Thyroid gland (tissue), 4 donors: Measurements from ENCODE around the gene IFI44. TPM values are rescaled to one million over a fixed set of nuclear protein-coding genes. Genes with fewer than 3 reads are reported as not detected.

Experiments
- DNase-seq, 2 donors: peaks; one replicate each; pipeline ENCODE4 v3.0.0-alpha.2; 2019
- H3K27ac ChIP-seq, 3 donors: fragments of 200-600 bp; sonication (generic); 1 replicate in 2 of 3; 2 replicates in 1 of 3; pipeline ENCODE4 v1.5.1; 2016 to 2019; ENCODE audit warnings: mild to moderate bottlenecking in 1 of 3, moderate library complexity in 1 of 3
- H3K27me3 ChIP-seq: fragments of 200-600 bp; sonication (generic); one replicate; pipeline ENCODE4 v1.5.1; 2019
- H3K36me3 ChIP-seq, 2 donors: fragments of 200-600 bp; sonication (generic); one replicate each; pipeline ENCODE4 v1.5.1; 2016 to 2019
- H3K4me1 ChIP-seq, 2 donors: fragments of 200-600 bp; sonication (generic); one replicate each; pipeline ENCODE4 v1.5.1; 2017 to 2019
- H3K4me3 ChIP-seq, 3 donors: fragments of 200-600 bp; sonication (generic); replicated peaks in 1 of 3; 1 replicate in 2 of 3; 2 replicates in 1 of 3; pipeline ENCODE4 v1.5.1; 2016; ENCODE audit warnings: mild to moderate bottlenecking in 1 of 3
- H3K9me3 ChIP-seq: fragments of 200-600 bp; sonication (generic); one replicate; pipeline ENCODE4 v1.5.1; 2017
- POLR2A ChIP-seq, 2 donors: fragments of 450-650 bp; IDR thresholded peaks; one replicate each; pipeline ENCODE4 v1.6.1; 2017; ENCODE audit warnings: antibody characterized with exemption in 2 of 2, mild to moderate bottlenecking in 2 of 2, moderate library complexity in 1 of 2
- WGBS, 2 donors: methylation state at CpG; one replicate each; pipeline ENCODE4 v1.1.5; 2017; 5-methylcytosine and 5-hydroxymethylcytosine counted together
- intact Hi-C: fragments of 100-400 bp; cut with DNase I; formaldehyde crosslinking; loops from one replicate; pipeline ENCODE4 v1.15.1; 2023
- total RNA-seq, 4 donors: library from RNA; depleted of rRNA; stranded (reverse); fragments of >200 nt; gene quantifications; one replicate each; pipeline ENCODE4 v1.2.3, GENCODE V29; 2016
- TF ChIP-seq, protein P1 (sequence below), 6 experiments: fragments of 200-600 bp in 3 of 6; fragments of 450-650 bp in 3 of 6; sonication (generic) in 3 of 6; IDR thresholded peaks; one replicate each; pipeline ENCODE4 v1.5.1; 2016 to 2019; ENCODE audit warnings: antibody characterized with exemption in 6 of 6, mild to moderate bottlenecking in 2 of 6, inconsistent platforms in 1 of 6, moderate library complexity in 1 of 6

IFI44 gene
- total RNA-seq, 4 donors from 2014 or later: 23.5 to 58.7 (median 34.8) TPM

DNA sequence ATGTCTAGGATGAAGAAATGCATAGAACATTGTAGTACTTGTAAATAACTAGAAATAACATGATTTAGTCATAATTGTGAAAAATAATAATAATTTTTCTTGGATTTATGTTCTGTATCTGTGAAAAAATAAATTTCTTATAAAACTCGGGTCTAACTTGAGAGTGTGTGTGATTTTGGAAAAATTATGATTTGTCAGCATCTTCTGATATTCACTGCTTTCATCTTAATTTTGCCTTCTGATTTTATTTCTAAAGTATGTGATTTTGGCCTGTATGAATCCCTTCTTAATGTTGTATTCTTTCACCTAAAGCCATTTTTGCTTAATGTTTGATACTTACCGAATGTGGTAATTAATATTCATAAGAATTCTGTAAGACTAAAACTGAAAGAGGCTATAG, 14.3 kb downstream of the IFI44 start:
- H3K27me3 ChIP-seq: no peaks in the 10 kb centered on the region
- H3K4me3 ChIP-seq: no peak overlapping the region
- no peaks in the 10 kb centered on the region for H3K4me1 ChIP-seq
- no peak for DNase-seq
- no peak overlapping the region for H3K27ac ChIP-seq
- intact Hi-C loops: no loop called here
- peaks cover 12 to 22% of the 10 kb centered on the region in 2 donors for H3K36me3 ChIP-seq
- no peaks in the 10 kb centered on the region for H3K9me3 ChIP-seq
- TF ChIP-seq, protein P1, sequence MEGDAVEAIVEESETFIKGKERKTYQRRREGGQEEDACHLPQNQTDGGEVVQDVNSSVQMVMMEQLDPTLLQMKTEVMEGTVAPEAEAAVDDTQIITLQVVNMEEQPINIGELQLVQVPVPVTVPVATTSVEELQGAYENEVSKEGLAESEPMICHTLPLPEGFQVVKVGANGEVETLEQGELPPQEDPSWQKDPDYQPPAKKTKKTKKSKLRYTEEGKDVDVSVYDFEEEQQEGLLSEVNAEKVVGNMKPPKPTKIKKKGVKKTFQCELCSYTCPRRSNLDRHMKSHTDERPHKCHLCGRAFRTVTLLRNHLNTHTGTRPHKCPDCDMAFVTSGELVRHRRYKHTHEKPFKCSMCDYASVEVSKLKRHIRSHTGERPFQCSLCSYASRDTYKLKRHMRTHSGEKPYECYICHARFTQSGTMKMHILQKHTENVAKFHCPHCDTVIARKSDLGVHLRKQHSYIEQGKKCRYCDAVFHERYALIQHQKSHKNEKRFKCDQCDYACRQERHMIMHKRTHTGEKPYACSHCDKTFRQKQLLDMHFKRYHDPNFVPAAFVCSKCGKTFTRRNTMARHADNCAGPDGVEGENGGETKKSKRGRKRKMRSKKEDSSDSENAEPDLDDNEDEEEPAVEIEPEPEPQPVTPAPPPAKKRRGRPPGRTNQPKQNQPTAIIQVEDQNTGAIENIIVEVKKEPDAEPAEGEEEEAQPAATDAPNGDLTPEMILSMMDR (IDR thresholded peaks at IDR 0.05): no peak
- TF ChIP-seq POLR2A (IDR thresholded peaks at IDR 0.05): no peak
- 87 to 91% methylated on average over 2 of the region's 2 CpGs for WGBS, 2 donors

DNA sequence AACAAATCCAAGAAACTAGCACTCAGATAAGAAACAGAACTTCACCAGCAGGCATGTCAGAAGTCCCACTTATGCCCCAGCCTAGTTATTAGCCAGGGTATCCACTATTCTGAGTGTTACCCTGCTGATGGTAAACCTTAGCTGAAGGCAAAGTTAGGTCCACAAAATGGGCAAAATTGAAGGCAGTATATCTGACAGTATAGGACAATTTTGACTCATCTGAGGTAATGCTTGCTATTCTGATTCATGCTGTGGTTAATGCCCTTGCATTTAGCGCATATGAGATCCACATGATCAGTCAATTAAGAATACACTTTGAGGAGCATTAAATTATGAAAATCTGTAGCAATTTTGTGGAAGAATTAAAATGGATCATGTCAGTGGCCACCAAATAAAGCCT, 15.1 kb downstream of the IFI44 start:
- Histone ChIP-seq H3K27ac (no peak overlapping the region), H3K4me1 (no peaks in the 10 kb centered on the region), H3K36me3 (peaks cover 6 to 17% of the 10 kb centered on the region in 2 donors), H3K27me3 (no peaks in the 10 kb centered on the region), H3K4me3 (no peak overlapping the region), H3K9me3 (no peaks in the 10 kb centered on the region)
- 94 to 100% methylated on average over 1 of the region's 1 CpG for WGBS, 2 donors
- TF ChIP-seq, protein P1 (IDR thresholded peaks at IDR 0.05): no peak
- no peak for TF ChIP-seq POLR2A (IDR thresholded peaks at IDR 0.05)
- no peak for DNase-seq
- intact Hi-C loops: no loop called here

DNA sequence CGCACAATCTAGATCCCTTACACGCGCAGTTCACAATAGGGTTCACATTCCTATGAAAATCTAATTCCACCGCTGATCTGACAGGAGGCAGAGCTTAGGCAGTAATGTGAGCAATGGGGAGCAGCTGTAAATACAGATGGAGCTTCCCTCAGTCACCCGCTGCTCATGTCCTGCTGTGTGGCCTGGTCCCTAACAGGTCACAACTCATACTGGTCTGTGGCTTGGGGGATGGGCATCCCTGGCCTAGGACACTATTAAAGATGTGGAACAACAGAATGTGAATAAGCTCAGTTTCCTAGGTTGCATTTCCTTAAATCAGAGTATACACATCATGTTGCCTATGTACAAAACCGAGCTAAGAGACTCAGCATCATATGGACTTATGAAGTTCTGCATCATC, 16.2 kb downstream of the IFI44 start:
- WGBS, 2 donors: 88 to 97% methylated on average over 6 of the region's 6 CpGs
- H3K4me3 ChIP-seq: no peak overlapping the region
- no peaks in the 10 kb centered on the region for H3K4me1 ChIP-seq
- intact Hi-C loops: no loop called here
- no peak overlapping the region for H3K27ac ChIP-seq
- TF ChIP-seq, protein P1 (IDR thresholded peaks at IDR 0.05): no peak
- TF ChIP-seq POLR2A (IDR thresholded peaks at IDR 0.05): no peak
- H3K9me3 ChIP-seq: no peaks in the 10 kb centered on the region
- no peak for DNase-seq
- H3K36me3 ChIP-seq: peaks cover 0 to 10% of the 10 kb centered on the region in 2 donors
- no peaks in the 10 kb centered on the region for H3K27me3 ChIP-seq

DNA sequence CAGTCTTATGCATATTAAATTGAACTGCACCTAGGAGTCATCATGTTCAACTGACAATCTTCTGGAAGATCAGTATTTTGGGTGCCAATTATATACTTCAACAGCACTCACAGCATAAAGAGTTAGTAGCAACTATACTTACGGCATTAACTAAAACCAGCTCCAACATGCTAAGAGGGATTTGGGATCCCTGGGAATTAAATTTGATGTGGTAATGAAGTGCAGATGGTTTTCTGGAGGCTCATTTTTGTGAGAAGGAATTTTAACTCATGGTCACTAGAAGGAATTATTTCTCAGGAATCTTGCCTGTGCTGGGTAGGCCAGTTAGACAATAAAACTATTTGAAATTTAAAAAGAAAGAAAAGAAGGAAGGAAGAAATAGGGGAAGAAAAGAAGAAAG, 18.3 kb downstream of the IFI44 start:
- no peaks in the 10 kb centered on the region for H3K27me3 ChIP-seq
- H3K4me3 ChIP-seq: no peak overlapping the region
- intact Hi-C loops: no loop called here
- no peak overlapping the region for H3K27ac ChIP-seq
- H3K36me3 ChIP-seq: peaks cover 0 to 6% of the 10 kb centered on the region in 2 donors
- TF ChIP-seq, protein P1 (IDR thresholded peaks at IDR 0.05): no peak
- no peak for TF ChIP-seq POLR2A (IDR thresholded peaks at IDR 0.05)
- no peaks in the 10 kb centered on the region for H3K4me1 ChIP-seq
- DNase-seq: no peak
- 83 to 95% methylated on average over 1 of the region's 1 CpG for WGBS, 2 donors
- no peaks in the 10 kb centered on the region for H3K9me3 ChIP-seq

DNA sequence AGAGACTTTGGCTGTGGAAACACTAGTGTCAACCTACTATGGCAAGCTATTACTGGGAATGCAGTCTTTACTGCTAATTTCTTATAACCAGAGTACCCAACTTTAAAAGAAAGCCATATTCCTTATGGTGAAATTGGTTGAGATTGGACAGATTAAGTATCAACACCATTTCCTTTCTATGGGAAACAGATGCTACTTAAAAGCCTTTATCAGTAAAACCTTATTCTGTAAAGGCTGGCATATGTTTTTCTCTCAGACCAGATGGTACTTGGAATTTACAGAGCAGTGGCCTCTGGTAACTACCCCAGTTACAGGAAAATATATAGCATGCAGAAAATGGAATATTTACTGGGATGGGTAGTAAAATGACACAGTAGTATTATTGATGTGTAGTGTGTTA, 18.8 kb downstream of the IFI44 start:
- intact Hi-C loops: no loop called here
- no peak overlapping the region for H3K4me3 ChIP-seq
- no peaks in the 10 kb centered on the region for H3K27me3 ChIP-seq
- no peaks in the 10 kb centered on the region for H3K9me3 ChIP-seq
- H3K27ac ChIP-seq: no peak overlapping the region
- DNase-seq: no peak
- TF ChIP-seq, protein P1 (IDR thresholded peaks at IDR 0.05): no peak
- TF ChIP-seq POLR2A (IDR thresholded peaks at IDR 0.05): no peak
- H3K4me1 ChIP-seq: no peaks in the 10 kb centered on the region
- H3K36me3 ChIP-seq: peaks cover 0 to under 1% of the 10 kb centered on the region in 2 donors
